H1 (cell line): Measurements from ENCODE around the gene ATP11A. TPM values are rescaled to one million over a fixed set of nuclear protein-coding genes. Genes with fewer than 3 reads are reported as not detected.
A peak's percentile ranks its signal among the peaks of the same experiment; 100 is the strongest.

Experiments
- CTCF ChIA-PET: fragments of 300-600 bp; sonication (Branson Sonifier 250); formaldehyde crosslinking; loops from one replicate; lab custom pipeline; 2021; ENCODE audit not compliant: partially characterized antibody; lab: Charles Lee
- POLR2A ChIA-PET: fragments of 300-600 bp; sonication (Branson Sonifier 250); formaldehyde crosslinking; loops from one replicate; lab custom pipeline; 2021; ENCODE audit warnings: inconsistent platforms; ENCODE audit not compliant: partially characterized antibody; lab: Charles Lee
- DNase-seq, 2 experiments: peaks; one replicate each; pipeline versions ENCODE4 v3.0.0 to v3.0.0-alpha.2; 2010 to 2022; ENCODE audit warnings: low spot score in 2 of 2, low read depth in 1 of 2, mixed read lengths in 1 of 2
- FAIRE-seq: peaks from 2 replicates; lab custom pipeline; 2011; peaks lifted over from hg19 to GRCh38; lab: Jason Lieb, UNC
- H2AFZ ChIP-seq: 2 replicates; pipeline ENCODE4 v1.8.1; 2012; ENCODE audit warnings: low read length, inconsistent platforms
- H2AK5ac ChIP-seq: 2 replicates; pipeline ENCODE4 v1.6.1; 2013; ENCODE audit warnings: low read depth, low read length
- H2BK120ac ChIP-seq: replicated peaks from 2 replicates; pipeline ENCODE3; 2013; ENCODE audit warnings: low read depth, low read length, inconsistent platforms
- H2BK12ac ChIP-seq: 2 replicates; pipeline ENCODE4 v1.6.1; 2013; ENCODE audit warnings: low read depth, low read length
- H2BK15ac ChIP-seq: 2 replicates; pipeline ENCODE4 v1.6.1; 2013; ENCODE audit warnings: low read length
- H2BK20ac ChIP-seq: 2 replicates; pipeline ENCODE4 v1.6.1; 2013; ENCODE audit warnings: low read length
- H2BK5ac ChIP-seq: 2 replicates; pipeline ENCODE4 v1.6.1; 2013; ENCODE audit warnings: low read depth, low read length
- H3K14ac ChIP-seq: 2 replicates; pipeline ENCODE4 v1.6.1; 2013; ENCODE audit warnings: inconsistent platforms; ENCODE audit not compliant: insufficient read length
- H3K18ac ChIP-seq: 2 replicates; pipeline ENCODE4 v1.6.1; 2013; ENCODE audit warnings: low read length; ENCODE audit errors: extremely low read depth
- H3K23ac ChIP-seq: 2 replicates; pipeline ENCODE4 v1.6.1; 2013; ENCODE audit warnings: inconsistent platforms; ENCODE audit not compliant: insufficient read length
- H3K23me2 ChIP-seq: 2 replicates; pipeline ENCODE4 v1.6.1; 2013; ENCODE audit warnings: low read depth, low read length
- H3K27ac ChIP-seq: 2 replicates; pipeline ENCODE4 v1.6.1; 2011; ENCODE audit warnings: low read depth, low read length, inconsistent platforms
- H3K27me3 ChIP-seq, 4 experiments: replicated peaks in 1 of 4; 1 replicate in 1 of 4; 2 replicates in 3 of 4; pipeline versions ENCODE4 v1.6.1 to v1.8.1; 2011 to 2013; ENCODE audit warnings: low read length in 3 of 4, mild to moderate bottlenecking in 3 of 4, inconsistent platforms in 2 of 4, mixed read lengths in 2 of 4, moderate library complexity in 1 of 4; ENCODE audit not compliant: control insufficient read depth in 3 of 4, insufficient read depth in 3 of 4; ENCODE audit errors: extremely low read depth in 1 of 4
- H3K36me3 ChIP-seq, 4 experiments: 2 replicates each; pipeline versions ENCODE4 v1.6.1 to v1.8.1; 2011 to 2013; ENCODE audit warnings: mild to moderate bottlenecking in 4 of 4, low read length in 3 of 4, moderate library complexity in 2 of 4, control low read depth in 1 of 4, inconsistent platforms in 1 of 4; ENCODE audit not compliant: insufficient read depth in 4 of 4, control insufficient read depth in 2 of 4
- H3K4ac ChIP-seq: replicated peaks from 2 replicates; pipeline ENCODE3; 2013; ENCODE audit warnings: low read length, low read depth, mixed read lengths, inconsistent platforms; ENCODE audit not compliant: insufficient read length
- H3K4me1 ChIP-seq, 4 experiments: replicated peaks in 1 of 4; 1 replicate in 1 of 4; 2 replicates in 3 of 4; pipeline versions ENCODE4 v1.6.1 to v1.8.1; 2011 to 2013; ENCODE audit warnings: low read length in 3 of 4, inconsistent platforms in 2 of 4, mixed read lengths in 1 of 4; ENCODE audit not compliant: insufficient read depth in 4 of 4, control insufficient read depth in 3 of 4
- H3K4me2 ChIP-seq, 2 experiments: 2 replicates each; pipeline versions ENCODE4 v1.6.1 to v1.8.1; 2011 to 2013; ENCODE audit warnings: low read depth in 2 of 2, low read length in 2 of 2, control low read depth in 1 of 2, inconsistent platforms in 1 of 2, mild to moderate bottlenecking in 1 of 2; ENCODE audit not compliant: insufficient read depth in 1 of 2
- H3K4me3 ChIP-seq, 4 experiments: fragments of 200-600, 300-600 bp in 1 of 4; sonication (generic), shearing (Covaris generic), sonication (Bioruptor Twin) in 1 of 4; 2 replicates each; pipeline versions ENCODE4 v1.5.1 to v1.8.1; 2011 to 2016; ENCODE audit warnings: low read length in 4 of 4, low read depth in 3 of 4, control low read depth in 2 of 4, inconsistent platforms in 2 of 4, mild to moderate bottlenecking in 2 of 4, mixed read lengths in 1 of 4, moderate library complexity in 1 of 4; ENCODE audit not compliant: insufficient read depth in 2 of 4; ENCODE audit errors: extremely low read depth in 1 of 4
- H3K56ac ChIP-seq: replicated peaks from 2 replicates; pipeline ENCODE3; 2013; ENCODE audit warnings: low read depth, mild to moderate bottlenecking, mixed read lengths, low read length, inconsistent platforms; ENCODE audit not compliant: insufficient read length
- H3K79me1 ChIP-seq: 2 replicates; pipeline ENCODE4 v1.6.1; 2013; ENCODE audit warnings: low read depth, low read length, control low read depth
- H3K79me2 ChIP-seq, 2 experiments: 2 replicates each; pipeline versions ENCODE4 v1.6.1 to v1.8.1; 2012 to 2013; ENCODE audit warnings: low read length in 2 of 2, mild to moderate bottlenecking in 2 of 2, inconsistent platforms in 1 of 2; ENCODE audit not compliant: insufficient read depth in 2 of 2, control insufficient read depth in 1 of 2
- H3K9ac ChIP-seq, 4 experiments: replicated peaks in 1 of 4; 1 replicate in 1 of 4; 2 replicates in 3 of 4; pipeline versions ENCODE4 v1.6.1 to v1.8.1; 2011 to 2013; ENCODE audit warnings: low read depth in 3 of 4, low read length in 3 of 4, control low read depth in 2 of 4, mild to moderate bottlenecking in 2 of 4, moderate library complexity in 2 of 4, inconsistent platforms in 1 of 4; ENCODE audit errors: extremely low read depth in 1 of 4
- H3K9me3 ChIP-seq, 2 experiments: 2 replicates each; pipeline versions ENCODE4 v1.6.1 to v1.8.1; 2012 to 2013; ENCODE audit warnings: mild to moderate bottlenecking in 2 of 2, moderate library complexity in 2 of 2, control low read depth in 1 of 2, inconsistent platforms in 1 of 2, low read depth in 1 of 2, low read length in 1 of 2, mixed read lengths in 1 of 2; ENCODE audit not compliant: insufficient read depth in 2 of 2
- H4K20me1 ChIP-seq, 2 experiments: replicated peaks in 1 of 2; 2 replicates each; pipeline versions ENCODE3 to v1.8.1; 2011 to 2013; ENCODE audit warnings: inconsistent platforms in 2 of 2, low read length in 2 of 2, mild to moderate bottlenecking in 1 of 2; ENCODE audit not compliant: insufficient read depth in 2 of 2, control insufficient read depth in 1 of 2
- H4K5ac ChIP-seq: 2 replicates; pipeline ENCODE4 v1.6.1; 2013; ENCODE audit warnings: low read length, low read depth, mixed read lengths, inconsistent platforms; ENCODE audit not compliant: insufficient read length
- H4K8ac ChIP-seq: 2 replicates; pipeline ENCODE4 v1.8.0; 2013; ENCODE audit warnings: mild to moderate bottlenecking, moderate library complexity, low read length, inconsistent platforms; ENCODE audit not compliant: insufficient read depth; ENCODE audit errors: extremely low read depth
- H4K91ac ChIP-seq: replicated peaks from 2 replicates; pipeline ENCODE3; 2013; ENCODE audit warnings: low read length, mixed read lengths, inconsistent platforms; ENCODE audit not compliant: insufficient read length
- HDAC6 ChIP-seq: IDR thresholded peaks from one replicate; pipeline ENCODE4 v1.7.1; 2012; ENCODE audit warnings: low read depth, mild to moderate bottlenecking, inconsistent platforms, low read length, moderate library complexity
- MAFK ChIP-seq: IDR thresholded peaks from 2 replicates; pipeline ENCODE4 v1.6.1; 2012; ENCODE audit warnings: low read depth, mild to moderate bottlenecking, improper control_type of control experiment, low read length
- RAD21 ChIP-seq, 2 experiments: IDR thresholded peaks in 1 of 2; conservative IDR thresholded peaks in 1 of 2; 2 replicates each; pipeline ENCODE4 v1.6.1; 2011; ENCODE audit warnings: low read depth in 2 of 2, low read length in 2 of 2, improper control_type of control experiment in 1 of 2, inconsistent platforms in 1 of 2, mild to moderate bottlenecking in 1 of 2, moderate library complexity in 1 of 2
- RBBP5 ChIP-seq: IDR thresholded peaks from 2 replicates; pipeline ENCODE4 v1.7.1; 2012; ENCODE audit warnings: low read depth, mild to moderate bottlenecking, inconsistent platforms, low read length, moderate library complexity, borderline replicate concordance
- RXRA ChIP-seq: IDR thresholded peaks from 2 replicates; pipeline ENCODE4 v1.6.1; 2011; ENCODE audit warnings: low read depth, mild to moderate bottlenecking, low read length, moderate library complexity; ENCODE audit not compliant: insufficient read depth
- SIX5 ChIP-seq: IDR thresholded peaks from 2 replicates; pipeline ENCODE4 v1.6.1; 2011; ENCODE audit warnings: mild to moderate bottlenecking, low read depth, low read length
- YY1 ChIP-seq: IDR thresholded peaks from 2 replicates; pipeline ENCODE4 v1.6.1; 2011; ENCODE audit warnings: low read depth, mild to moderate bottlenecking, low read length
- WGBS, 2 experiments: shearing (Covaris generic) in 1 of 2; methylation state at CpG; one replicate each; pipeline versions ENCODE4 v1.1.6 to v1.1.7; 2013 to 2015; ENCODE audit warnings: low lambda C conversion rate in 2 of 2, mixed read lengths in 2 of 2, inconsistent platforms in 1 of 2, low coverage in 1 of 2, missing lambda C conversion rate in 1 of 2; ENCODE audit not compliant: insufficient replicate concordance in 2 of 2, insufficient coverage in 1 of 2, insufficient read length in 1 of 2; ENCODE audit errors: extremely low coverage in 1 of 2, missing lambda C conversion rate in 1 of 2; 5-methylcytosine and 5-hydroxymethylcytosine counted together
- polyA plus RNA-seq, 7 experiments: library from polyadenylated mRNA; depleted of rRNA in 3 of 7; stranded (reverse) in 5 of 7; unstranded in 2 of 7; fragments of >200 nt in 5 of 7; fragments of 200-250 nt in 2 of 7; gene quantifications; 1 replicate in 5 of 7; 2 replicates in 1 of 7; 4 replicates in 1 of 7; pipeline versions ENCODE4 v1.2.1 to v1.2.3, GENCODE V29; 2011 to 2013; ENCODE audit warnings: missing spikeins in 2 of 7, mixed read lengths in 2 of 7
- total RNA-seq: library from RNA; stranded (reverse); fragmentation: NEBNext Ultra II Directional; extraction: Animal tissue kit (Norgen Biotek cat#: 25700); gene quantifications from 2 replicates; pipeline ENCODE4 v1.2.1, GENCODE V29; 2021

ATP11A gene
- total and polyA plus RNA-seq, 2 of the 8 experiments (the other 6 are each of a cell fraction or from before 2014, with no cell fraction given): 28.8 to 72.9 TPM

- Histone ChIP-seq H3K23ac (no peak overlapping the region), H3K18ac (no peak overlapping the region), H2BK15ac (no peak overlapping the region), H2BK12ac (peak overlapping the region; percentile 60; the same call in 1 of the 2 replicates), H2BK120ac (no peak overlapping the region), H3K4me1 (peaks cover 0 to 3% (median 0%) of the 10 kb centered on the region in 4 experiments; a peak in 1 of 7 replicates), H3K14ac (no peak overlapping the region), H3K9me3 (no peaks in the 10 kb centered on the region), H3K23me2 (no peaks in the 10 kb centered on the region), H4K20me1 (no peaks in the 10 kb centered on the region), H3K9ac (no peak overlapping the region), H3K4me3 (no peak overlapping the region), H2BK20ac (no peak overlapping the region), H4K8ac (no peak overlapping the region), H3K27me3 (peaks cover 0 to 3% (median 0%) of the 10 kb centered on the region in 4 experiments; a peak in 1 of 7 replicates), H3K56ac (no peak overlapping the region), H3K4me2 (no peak overlapping the region), H2AFZ (no peak overlapping the region), H3K79me2 (no peaks in the 10 kb centered on the region), H4K91ac (peak overlapping the region; percentile 54), H3K4ac (no peak overlapping the region), H3K36me3 (no peaks in the 10 kb centered on the region), H3K79me1 (no peaks in the 10 kb centered on the region), H2BK5ac (no peak overlapping the region), H2AK5ac (0 out of 2 replicates have a peak overlapping the region, but pooled peaks have one; percentile 39), H3K27ac (no peak overlapping the region), H4K5ac (no peak overlapping the region)
- TF ChIP-seq RXRA (no peak), MAFK (no peak), HDAC6 (no peak), RAD21 (IDR thresholded peaks at IDR 0.05 in 1 of 2, conservative IDR thresholded peaks at IDR 0.05 in 1 of 2; ENCODE audit: low read depth in 2 of 2, low read length in 2 of 2) (no peak), RBBP5 (no peak), SIX5 (no peak), YY1 (no peak)
- CTCF ChIA-PET: interaction anchor here (0.6 to 1.5 kb wide), 2 partner anchors 22 to 49 kb away, joined by 3 to 4 read pairs; no protein-coding TSS in a partner anchor
- FAIRE-seq (no peak), DNase-seq (no peak)
- 84 to 97% methylated on average over 6 to 23 of the region's 49 CpGs for WGBS, 2 experiments
- POLR2A ChIA-PET: no interaction called here
Measured at GRCh38 chr13:112645327-112645914, 44.4 kb upstream of the ATP11A start.
